Gastroesophageal sphincter (tissue), 4 donors: ENCODE results near the gene TCF7L2. TPM values are rescaled to one million over a fixed set of nuclear protein-coding genes. Genes with fewer than 3 reads are reported as not detected.

Experiments
- ATAC-seq: fragments of 150-250 bp; one replicate; pipeline ENCODE4 v1.9.1; 2016; ENCODE audit warnings: mild to moderate bottlenecking, moderate library complexity
- H3K27ac ChIP-seq, 4 donors: fragments of 200-600 bp; sonication (generic) in 3 of 4; 1 replicate in 3 of 4; 2 replicates in 1 of 4; pipeline ENCODE4 v1.5.1; 2016 to 2019
- H3K27me3 ChIP-seq: fragments of 200-600 bp; sonication (generic); one replicate; pipeline ENCODE4 v1.5.1; 2019
- H3K36me3 ChIP-seq, 2 donors: fragments of 200-600 bp; sonication (generic); one replicate each; pipeline ENCODE4 v1.5.1; 2019; ENCODE audit warnings: control low read depth in 1 of 2
- H3K4me1 ChIP-seq, 3 donors: fragments of 200-600 bp; sonication (generic); 1 replicate in 2 of 3; 2 replicates in 1 of 3; pipeline ENCODE4 v1.5.1; 2016 to 2019; ENCODE audit warnings: control low read depth in 2 of 3
- H3K4me3 ChIP-seq, 2 donors: fragments of 200-600 bp; sonication (generic); one replicate each; pipeline ENCODE4 v1.5.1; 2019; ENCODE audit warnings: mild to moderate bottlenecking in 1 of 2, moderate library complexity in 1 of 2
- H3K9me3 ChIP-seq, 3 donors: fragments of 200-600 bp; sonication (generic); one replicate each; pipeline ENCODE4 v1.5.1; 2017 to 2019; ENCODE audit warnings: control low read depth in 2 of 3
- CTCF ChIP-seq, 4 experiments: fragments of 200-600 bp in 2 of 4; fragments of 450-650 bp in 2 of 4; sonication (generic) in 1 of 4; IDR thresholded peaks; one replicate each; pipeline ENCODE4 v1.5.1; 2017 to 2019; ENCODE audit warnings: antibody characterized with exemption in 4 of 4, mild to moderate bottlenecking in 2 of 4, moderate library complexity in 2 of 4
- EP300 ChIP-seq: sonication (generic); formaldehyde crosslinking; IDR thresholded peaks from one replicate; pipeline ENCODE4 v1.6.1; 2017; ENCODE audit warnings: antibody characterized with exemption, mild to moderate bottlenecking
- POLR2A ChIP-seq, 2 donors: fragments of 450-650 bp; IDR thresholded peaks; one replicate each; pipeline ENCODE4 v1.6.1; 2017; ENCODE audit warnings: antibody characterized with exemption in 2 of 2, mild to moderate bottlenecking in 2 of 2, moderate library complexity in 1 of 2
- POLR2AphosphoS5 ChIP-seq: sonication (generic); formaldehyde crosslinking; IDR thresholded peaks from one replicate; pipeline ENCODE4 v1.6.1; 2017; ENCODE audit warnings: antibody characterized with exemption
- WGBS, 2 donors: methylation state at CpG; one replicate each; pipeline ENCODE4 v1.1.5; 2018; ENCODE audit warnings: low coverage in 1 of 2; 5-methylcytosine and 5-hydroxymethylcytosine counted together
- total RNA-seq, 4 donors: library from RNA; depleted of rRNA; stranded (reverse); fragments of >200 nt; gene quantifications; one replicate each; pipeline ENCODE4 v1.1.0, GENCODE V29; 2016

TCF7L2 gene
- total RNA-seq, 4 donors from 2014 or later = 12.6 to 22.4 (median 20.2) TPM

DNA sequence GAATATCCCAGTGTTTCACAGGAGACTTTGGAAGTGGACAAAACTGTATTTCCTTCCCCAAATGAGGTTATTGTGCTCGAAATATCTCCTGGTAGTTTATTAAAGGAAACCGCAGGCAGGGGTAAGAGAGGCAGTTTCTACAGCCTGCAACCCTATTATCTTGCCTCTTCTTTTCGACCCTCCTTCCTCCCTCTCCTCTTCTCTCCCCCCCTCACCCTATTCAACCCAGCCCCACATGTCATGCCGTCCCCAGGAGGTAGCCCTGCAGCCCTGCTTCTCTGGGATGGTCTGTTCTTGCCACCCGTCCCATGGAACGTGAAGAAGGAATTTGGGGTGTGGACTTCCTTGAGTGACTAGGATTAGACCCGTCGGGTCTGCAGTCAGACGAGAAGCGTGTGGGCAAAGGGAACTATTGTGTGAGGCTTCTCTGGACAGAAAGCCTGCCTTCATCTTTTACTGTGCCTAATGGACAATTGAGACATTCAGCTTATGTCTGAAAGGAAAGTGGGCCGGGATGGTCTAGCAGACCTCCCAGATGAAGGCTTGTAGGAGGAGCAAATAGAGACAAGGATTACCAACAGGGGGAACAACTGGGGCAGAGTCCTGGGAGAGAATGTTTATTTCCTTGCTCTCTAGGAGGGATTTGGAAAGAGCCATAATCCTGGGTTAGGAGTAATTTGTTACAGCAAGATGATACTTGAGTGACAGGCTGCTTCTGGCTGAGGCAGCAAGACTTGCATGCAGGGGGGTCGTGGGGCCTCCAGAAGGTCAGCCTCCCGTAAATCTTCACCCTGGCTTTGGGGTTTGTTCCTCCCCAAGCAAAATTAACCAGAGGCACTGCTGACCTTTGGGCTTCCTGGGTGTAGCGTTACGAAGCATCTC lies 77.8 kb downstream of the TCF7L2 start:
- Histone ChIP-seq H3K4me3 (no peak overlapping the region), H3K27ac (peak overlapping the region in 3 of 4 donors; percentile 45 to 60 (median 48)), H3K4me1 (peaks cover 14 to 59% (median 26%) of the 10 kb centered on the region in 3 donors), H3K9me3 (no peaks in the 10 kb centered on the region), H3K36me3 (no peaks in the 10 kb centered on the region), H3K27me3 (no peaks in the 10 kb centered on the region)
- 24 to 35% methylated on average over 6 to 11 of the region's 15 CpGs for WGBS, 2 donors
- ATAC-seq = no peak
- TF ChIP-seq POLR2AphosphoS5 = no peak
- TF ChIP-seq EP300 = no peak
- no peak for TF ChIP-seq POLR2A (IDR thresholded peaks at IDR 0.05)
- TF ChIP-seq CTCF (IDR thresholded peaks at IDR 0.05) = no peak

- no peak for TF ChIP-seq CTCF (IDR thresholded peaks at IDR 0.05)
- TF ChIP-seq POLR2A (IDR thresholded peaks at IDR 0.05) = no peak
- TF ChIP-seq EP300 = no peak
- no peak for TF ChIP-seq POLR2AphosphoS5
Measured at GRCh38 chr10:113028456-113029440, 78.7 kb downstream of the TCF7L2 start.

DNA sequence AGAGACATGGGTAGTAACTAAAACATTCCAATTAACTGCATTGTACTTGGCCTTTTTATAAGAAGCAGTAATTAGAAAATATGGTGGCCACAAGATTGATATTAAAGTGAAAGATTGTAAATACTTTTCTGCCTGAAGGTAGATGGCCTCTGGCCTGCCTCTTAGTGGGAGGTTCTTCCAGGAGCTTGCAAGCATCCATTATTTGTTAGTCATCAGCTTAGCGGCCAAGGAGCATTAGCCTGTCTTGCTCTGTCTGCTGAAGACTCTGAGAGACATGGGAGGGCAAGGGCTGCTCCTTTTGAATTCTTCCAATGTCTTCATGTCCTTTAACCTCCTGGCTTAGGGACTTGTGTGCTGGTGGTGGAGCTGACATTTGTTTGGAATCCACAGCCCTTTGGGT lies 80.4 kb downstream of the TCF7L2 start:
- Histone ChIP-seq H3K27ac (no peak overlapping the region), H3K4me3 (no peak overlapping the region), H3K36me3 (no peaks in the 10 kb centered on the region), H3K9me3 (no peaks in the 10 kb centered on the region), H3K27me3 (no peaks in the 10 kb centered on the region), H3K4me1 (peaks cover 14 to 64% (median 26%) of the 10 kb centered on the region in 3 donors)
- WGBS, 2 donors = 63 to 67% methylated on average over 1 of the region's 1 CpG
- no peak for ATAC-seq
- no peak for TF ChIP-seq CTCF (IDR thresholded peaks at IDR 0.05)
- TF ChIP-seq EP300 = no peak
- TF ChIP-seq POLR2AphosphoS5 = no peak
- TF ChIP-seq POLR2A (IDR thresholded peaks at IDR 0.05) = no peak

More at GRCh38 chr10:113028456-113029440, 78.7 kb downstream of the TCF7L2 start:
- Histone ChIP-seq H3K9me3 (no peaks in the 10 kb centered on the region), H3K36me3 (no peaks in the 10 kb centered on the region), H3K4me1 (peaks cover 14 to 54% (median 26%) of the 10 kb centered on the region in 3 donors), H3K4me3 (no peak overlapping the region), H3K27ac (peak overlapping the region in 3 of 4 donors; percentile 45 to 60 (median 48)), H3K27me3 (no peaks in the 10 kb centered on the region)
- no peak for ATAC-seq
- 38 to 44% methylated on average over 4 to 9 of the region's 9 CpGs for WGBS, 2 donors

DNA sequence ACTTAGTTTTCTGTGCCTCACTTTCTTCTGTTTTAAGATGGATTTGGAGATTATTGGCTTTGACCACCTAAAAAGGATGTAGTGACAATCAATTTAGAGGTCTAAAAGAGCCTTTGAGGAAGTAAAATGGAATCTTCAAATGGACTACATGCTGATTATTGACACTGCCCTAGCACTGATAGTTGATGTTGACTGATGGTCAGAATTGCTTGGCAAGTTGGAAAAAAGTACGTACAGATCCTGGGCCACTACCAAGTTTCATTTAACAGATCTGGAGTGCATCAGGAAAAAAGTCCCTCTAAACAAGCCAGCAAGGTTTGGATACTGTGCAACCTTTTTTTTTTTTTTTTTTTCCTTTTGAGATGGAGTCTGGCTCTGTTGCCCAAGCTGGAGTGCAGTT lies 81.1 kb downstream of the TCF7L2 start:
- WGBS, 2 donors = 27 to 45% methylated on average over 1 of the region's 1 CpG
- Histone ChIP-seq H3K27me3 (no peaks in the 10 kb centered on the region), H3K36me3 (no peaks in the 10 kb centered on the region), H3K4me1 (peaks cover 14 to 68% (median 25%) of the 10 kb centered on the region in 3 donors), H3K9me3 (no peaks in the 10 kb centered on the region), H3K27ac (no peak overlapping the region), H3K4me3 (no peak overlapping the region)
- TF ChIP-seq CTCF (IDR thresholded peaks at IDR 0.05) = no peak
- TF ChIP-seq EP300 = no peak
- no peak for TF ChIP-seq POLR2A (IDR thresholded peaks at IDR 0.05)
- TF ChIP-seq POLR2AphosphoS5 = no peak
- no peak for ATAC-seq
